ENCODE data around the gene POLR2A. TPM values are rescaled to one million over a fixed set of nuclear protein-coding genes. Genes with fewer than 3 reads are reported as not detected.

POLR2A gene
- total RNA-seq, 1 experiment from 2014 or later, result 89.6 TPM

GRCh38 chr17:7523033-7523432 is 38.9 kb downstream of the POLR2A start:
- Mint-ChIP-seq H3K4me1 (ENCODE audit: insufficient read depth, unreplicated experiment) (no peaks in the 10 kb centered on the region), H3K9me3 (ENCODE audit: unreplicated experiment) (no peaks in the 10 kb centered on the region), H3K27me3 (ENCODE audit: insufficient read depth, unreplicated experiment) (no peaks in the 10 kb centered on the region), H3K36me3 (ENCODE audit: insufficient read depth, unreplicated experiment) (peaks cover 4% of the 10 kb centered on the region), H3K4me3 (ENCODE audit: unreplicated experiment) (no peak overlapping the region), H3K27ac (ENCODE audit: low read depth, unreplicated experiment) (no peak overlapping the region)
- no peak for TF ChIP-seq CTCF (IDR thresholded peaks at IDR 0.05; ENCODE audit: unreplicated experiment)
- no TSS peak for BruUV-seq (replicated peaks)
- ChIA-PET POLR2A (interaction anchor here (1.1 kb wide), 1 partner anchor 9 kb away, joined by 3 read pairs; no protein-coding TSS in a partner anchor), CTCF (no interaction called here)
- no peak for DNase-seq (ENCODE audit: unreplicated experiment)
- intact Hi-C loops (cut with micrococcal nuclease), result no loop called here

GRCh38 chr17:7528842-7529241 is 44.7 kb downstream of the POLR2A start:
- DNase-seq (ENCODE audit: unreplicated experiment), result no peak
- ChIA-PET POLR2A (no interaction called here), CTCF (no interaction called here)
- no peak overlapping the region for H3K27ac Mint-ChIP-seq (ENCODE audit: low read depth, unreplicated experiment)
- BruUV-seq (replicated peaks), result no TSS peak
- intact Hi-C loops (cut with micrococcal nuclease), result no loop called here
- no peak for TF ChIP-seq CTCF (IDR thresholded peaks at IDR 0.05; ENCODE audit: unreplicated experiment)
- no peak overlapping the region for H3K4me3 Mint-ChIP-seq (ENCODE audit: unreplicated experiment)
- no peaks in the 10 kb centered on the region for H3K4me1 Mint-ChIP-seq (ENCODE audit: insufficient read depth, unreplicated experiment)
- H3K9me3 Mint-ChIP-seq (ENCODE audit: unreplicated experiment), result peaks cover 8% of the 10 kb centered on the region
- no peaks in the 10 kb centered on the region for H3K27me3 Mint-ChIP-seq (ENCODE audit: insufficient read depth, unreplicated experiment)
- no peaks in the 10 kb centered on the region for H3K36me3 Mint-ChIP-seq (ENCODE audit: insufficient read depth, unreplicated experiment)

GRCh38 chr17:7530023-7530900 is 46.1 kb downstream of the POLR2A start:
- no peaks in the 10 kb centered on the region for H3K27me3 Mint-ChIP-seq (ENCODE audit: insufficient read depth, unreplicated experiment)
- H3K27ac Mint-ChIP-seq (ENCODE audit: low read depth, unreplicated experiment), result no peak overlapping the region
- TF ChIP-seq CTCF (IDR thresholded peaks at IDR 0.05; ENCODE audit: unreplicated experiment), result no peak
- H3K9me3 Mint-ChIP-seq (ENCODE audit: unreplicated experiment), result peaks cover 8% of the 10 kb centered on the region
- H3K4me1 Mint-ChIP-seq (ENCODE audit: insufficient read depth, unreplicated experiment), result no peaks in the 10 kb centered on the region
- CTCF ChIA-PET, result interaction anchor here (0.8 to 1.0 kb wide), 3 partner anchors 16 to 150 kb away, joined by 3 to 4 read pairs (median 3); no protein-coding TSS in a partner anchor
- H3K36me3 Mint-ChIP-seq (ENCODE audit: insufficient read depth, unreplicated experiment), result no peaks in the 10 kb centered on the region
- BruUV-seq (replicated peaks), result no TSS peak
- DNase-seq (ENCODE audit: unreplicated experiment), result no peak
- intact Hi-C loops (cut with micrococcal nuclease), result no loop called here
- POLR2A ChIA-PET, result interaction anchor here (0.7 to 1.5 kb wide), 3 partner anchors 8 to 46 kb away, joined by 3 to 5 read pairs (median 4); no protein-coding TSS in a partner anchor
- no peak overlapping the region for H3K4me3 Mint-ChIP-seq (ENCODE audit: unreplicated experiment)

DNA sequence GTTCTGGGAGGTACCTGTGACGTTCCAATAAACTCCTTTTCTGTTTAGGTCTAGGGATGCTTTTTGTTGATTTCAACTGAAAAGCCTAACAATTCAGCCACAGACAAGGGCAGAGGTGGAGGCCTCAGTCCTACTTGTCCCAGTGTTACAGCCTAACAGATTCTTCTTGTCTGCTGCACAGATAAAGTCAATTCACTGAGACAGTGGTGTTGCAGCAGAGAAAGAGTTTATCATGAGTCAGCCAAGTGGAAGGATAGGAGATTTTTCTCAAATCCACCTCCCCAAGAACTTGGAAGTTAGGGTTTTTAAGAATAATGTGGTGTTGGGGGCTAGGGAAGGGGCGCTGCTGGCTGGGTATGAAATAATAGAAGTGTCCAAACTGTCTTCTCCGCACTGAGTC is 53.9 kb downstream of the POLR2A start:
- Mint-ChIP-seq H3K27ac (ENCODE audit: low read depth, unreplicated experiment) (no peak overlapping the region), H3K4me3 (ENCODE audit: unreplicated experiment) (no peak overlapping the region), H3K4me1 (ENCODE audit: insufficient read depth, unreplicated experiment) (no peaks in the 10 kb centered on the region), H3K27me3 (ENCODE audit: insufficient read depth, unreplicated experiment) (peaks cover 5% of the 10 kb centered on the region), H3K9me3 (ENCODE audit: unreplicated experiment) (peaks cover 7% of the 10 kb centered on the region), H3K36me3 (ENCODE audit: insufficient read depth, unreplicated experiment) (no peaks in the 10 kb centered on the region)
- POLR2A ChIA-PET, result no interaction called here
- no TSS peak for BruUV-seq (replicated peaks)
- intact Hi-C loops (cut with micrococcal nuclease), result no loop called here
- CTCF ChIA-PET, result interaction anchor here (0.6 to 0.7 kb wide), 2 partner anchors 20 to 23 kb away, joined by 3 read pairs; partner anchors contain the start of genes SENP3 and TNFSF13
- no peak for TF ChIP-seq CTCF (IDR thresholded peaks at IDR 0.05; ENCODE audit: unreplicated experiment)
- no peak for DNase-seq (ENCODE audit: unreplicated experiment)

Data from MCF 10A (cell line).